Amniotic epithelial cell (primary cell): ENCODE results near the gene GARS1.
"Not testable (repeated sequence)": the region's sequence is repeated elsewhere in the genome, so short reads cannot be mapped to it uniquely, and the experiment has no call there.

Experiments
- DNase-seq: peaks from one replicate; pipeline ENCODE4 v3.0.0-alpha.2; 2010; ENCODE audit warnings: low read depth

GARS1 gene

DNA sequence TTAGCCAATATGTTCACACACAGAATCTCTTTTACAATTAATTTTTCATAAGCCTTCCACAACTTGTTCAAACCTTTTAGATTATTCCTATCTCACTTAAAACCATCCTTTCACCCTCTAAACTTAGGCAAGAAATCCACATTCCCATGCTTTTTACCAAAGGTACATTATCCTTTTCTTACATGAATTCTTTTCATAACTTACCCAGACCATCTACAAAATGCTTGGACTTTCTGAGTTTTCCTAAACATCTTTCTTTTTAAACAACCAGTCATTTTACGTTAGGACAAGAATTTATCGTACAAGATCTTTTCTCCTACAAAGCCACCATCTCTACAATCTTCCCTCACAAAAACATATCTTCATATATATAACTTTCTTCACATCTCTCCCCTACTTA lies 18.8 kb upstream of the GARS1 start:
- DNase-seq: no peak

DNA sequence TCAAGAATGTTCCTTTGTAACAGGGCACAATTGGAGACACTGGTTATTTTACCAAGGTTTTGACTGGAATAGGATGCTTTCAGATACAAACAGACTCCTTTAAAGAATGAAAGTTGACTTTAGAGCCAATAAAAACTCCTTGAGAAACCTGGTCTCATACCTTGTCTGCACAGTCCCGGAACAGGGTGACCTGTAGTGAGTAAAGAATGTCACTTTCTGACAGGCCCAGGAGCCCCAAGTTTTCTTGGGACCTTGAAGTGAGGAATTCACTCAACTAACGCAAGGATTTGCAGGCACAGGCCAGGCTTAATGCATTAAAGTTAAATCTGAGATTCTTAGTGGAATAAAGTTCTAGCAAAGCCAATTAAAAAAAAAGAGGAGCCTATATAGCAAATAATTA lies 11.5 kb upstream of the GARS1 start:
- DNase-seq: no peak

DNA sequence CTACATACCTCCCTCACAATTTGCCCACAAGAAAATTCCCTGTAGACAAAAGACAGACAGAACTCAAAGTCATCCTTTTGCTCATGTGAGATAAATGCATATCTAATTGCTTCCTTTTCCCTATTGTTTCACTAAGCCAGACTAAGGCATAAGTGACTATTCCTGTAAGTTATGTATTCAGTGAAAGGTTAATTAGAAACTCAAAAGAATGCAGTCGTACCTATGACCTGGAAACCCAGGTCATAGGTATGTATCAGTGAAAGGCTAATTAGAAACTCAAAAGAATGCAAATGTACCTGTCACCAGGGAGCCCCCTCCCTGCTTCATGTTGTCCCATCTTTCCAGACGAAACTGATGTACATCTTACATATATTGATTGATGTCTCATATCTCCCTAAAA lies 10.3 kb upstream of the GARS1 start:
- no peak for DNase-seq

DNA sequence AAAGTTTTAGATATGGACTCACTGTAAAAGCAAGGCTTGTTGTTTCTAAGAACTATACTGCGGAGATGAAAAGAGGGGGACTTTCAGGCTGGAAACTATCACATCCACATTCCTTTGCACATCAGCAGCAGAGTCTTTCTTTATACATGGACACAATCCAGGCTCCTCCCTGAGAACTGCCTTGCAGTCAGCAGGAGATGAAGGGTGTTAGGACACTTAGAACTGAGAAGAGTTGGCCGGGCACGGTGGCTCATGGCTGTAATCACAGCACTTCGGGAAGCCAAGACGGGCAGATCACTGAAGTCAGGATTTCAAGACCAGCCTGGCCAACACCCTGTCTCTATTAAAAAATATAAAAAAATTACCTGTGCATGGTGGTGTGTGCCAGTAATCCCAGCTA lies 9.7 kb upstream of the GARS1 start:
- DNase-seq: no peak

DNA sequence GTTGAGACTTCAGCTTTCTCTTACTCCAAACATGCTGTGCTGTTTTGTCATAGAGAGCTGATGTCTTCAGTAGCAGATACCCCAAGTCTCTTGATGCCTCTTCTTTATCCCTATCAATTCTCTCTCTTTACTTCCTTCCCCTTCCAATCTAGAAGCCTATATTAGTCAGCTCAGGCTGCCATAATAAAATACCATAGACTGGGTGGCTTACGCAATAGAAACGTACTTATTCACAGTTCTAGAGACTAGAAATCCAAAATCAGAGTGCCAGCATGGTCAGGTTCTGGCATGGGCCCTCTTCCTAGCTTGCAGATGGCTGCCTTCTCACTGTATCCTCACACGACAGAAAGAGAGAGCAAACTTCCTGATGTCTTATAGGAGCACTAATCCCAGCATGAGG lies 9.0 kb upstream of the GARS1 start:
- DNase-seq: peak; percentile 40

DNA sequence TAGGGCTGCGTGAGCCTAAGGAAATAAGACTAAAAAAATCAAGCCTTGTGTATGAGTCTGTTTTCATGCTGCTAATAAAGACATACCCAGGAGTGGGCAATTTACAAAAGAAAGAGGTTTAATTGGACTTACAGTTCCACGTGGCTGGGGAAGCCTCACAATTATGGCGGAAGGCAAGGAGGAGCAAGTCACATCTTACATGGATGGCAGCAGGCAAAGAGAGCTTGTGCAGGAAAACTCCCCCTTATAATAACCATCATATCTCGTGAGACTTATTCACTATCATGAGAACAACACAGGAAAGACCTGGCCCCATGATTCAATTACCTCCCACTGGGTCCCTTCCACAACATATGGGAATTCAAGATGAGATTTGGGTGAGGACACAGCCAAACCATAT lies 7.1 kb upstream of the GARS1 start:
- not testable (repeated sequence) for DNase-seq

DNA sequence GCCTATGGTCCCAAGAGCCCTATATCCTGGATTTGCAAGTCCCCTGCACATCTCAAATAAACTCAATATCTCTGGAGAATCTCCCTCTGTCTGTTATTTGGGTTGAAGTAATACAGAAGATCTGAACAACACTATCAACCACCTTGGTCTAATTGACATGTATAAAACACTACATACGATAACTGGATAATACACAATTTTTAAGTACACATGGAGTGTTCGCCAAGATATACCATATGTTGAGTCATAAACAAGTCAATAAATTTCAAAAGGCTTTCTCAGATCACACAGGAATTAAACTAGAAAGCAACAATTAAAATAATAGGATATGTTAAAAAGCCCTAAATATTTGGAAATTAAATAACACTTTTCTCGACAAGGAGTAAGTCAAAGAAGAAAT lies 5.6 kb upstream of the GARS1 start:
- DNase-seq: no peak

DNA sequence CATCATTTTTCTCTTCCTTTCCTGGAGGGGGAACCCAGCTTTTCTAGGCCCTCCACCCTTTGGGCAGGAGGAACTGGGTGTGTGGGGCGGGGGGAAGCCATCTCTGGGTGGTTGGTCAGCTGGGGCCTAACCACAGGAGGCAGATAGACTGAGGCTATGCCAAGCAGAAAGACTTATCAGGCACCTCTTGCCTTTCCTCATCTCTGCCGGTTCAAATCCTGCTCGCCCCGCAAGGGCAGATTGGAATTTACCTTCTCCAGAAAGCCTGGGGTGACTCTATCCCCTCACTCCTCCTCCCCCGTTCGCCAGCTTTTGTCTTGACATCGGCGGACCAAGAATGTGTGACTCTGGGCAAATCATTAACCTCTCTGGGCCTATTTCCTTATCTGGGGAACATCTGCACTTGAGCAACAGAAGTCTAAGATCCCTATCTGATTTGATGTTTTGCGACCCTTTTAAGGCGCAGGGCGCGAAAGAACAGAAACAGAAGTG lies 584 bp upstream of the GARS1 start:
- peak; percentile 37 for DNase-seq

DNA sequence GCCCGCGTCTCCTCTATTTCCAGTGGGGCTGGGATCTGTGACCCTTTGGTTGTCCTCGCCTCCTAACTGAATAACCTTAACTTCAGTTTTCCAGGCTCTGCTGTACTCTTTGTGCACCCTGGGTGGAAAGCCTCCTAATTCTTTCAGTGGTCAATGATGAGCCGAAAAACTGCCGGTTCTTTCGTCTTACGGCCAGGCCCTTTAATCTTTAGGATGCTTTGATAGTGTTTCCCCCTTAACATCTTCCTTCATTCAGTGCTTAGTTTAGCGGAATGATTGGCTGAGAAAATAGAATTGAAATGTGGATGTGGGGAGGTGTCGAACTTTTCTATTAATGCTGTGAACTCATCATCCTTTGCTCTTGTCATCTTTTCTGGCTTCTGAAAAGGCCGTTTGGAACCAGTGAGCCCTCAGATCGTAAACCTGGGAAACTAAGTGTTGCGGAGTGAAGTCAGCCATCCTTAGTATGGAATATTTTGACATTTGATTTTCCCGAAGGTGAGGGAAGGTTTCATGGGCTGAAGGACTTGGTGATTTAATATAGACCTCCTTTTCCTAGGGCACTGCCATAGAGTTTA lies 847 bp downstream of the GARS1 start:
- DNase-seq: peak; percentile 4

DNA sequence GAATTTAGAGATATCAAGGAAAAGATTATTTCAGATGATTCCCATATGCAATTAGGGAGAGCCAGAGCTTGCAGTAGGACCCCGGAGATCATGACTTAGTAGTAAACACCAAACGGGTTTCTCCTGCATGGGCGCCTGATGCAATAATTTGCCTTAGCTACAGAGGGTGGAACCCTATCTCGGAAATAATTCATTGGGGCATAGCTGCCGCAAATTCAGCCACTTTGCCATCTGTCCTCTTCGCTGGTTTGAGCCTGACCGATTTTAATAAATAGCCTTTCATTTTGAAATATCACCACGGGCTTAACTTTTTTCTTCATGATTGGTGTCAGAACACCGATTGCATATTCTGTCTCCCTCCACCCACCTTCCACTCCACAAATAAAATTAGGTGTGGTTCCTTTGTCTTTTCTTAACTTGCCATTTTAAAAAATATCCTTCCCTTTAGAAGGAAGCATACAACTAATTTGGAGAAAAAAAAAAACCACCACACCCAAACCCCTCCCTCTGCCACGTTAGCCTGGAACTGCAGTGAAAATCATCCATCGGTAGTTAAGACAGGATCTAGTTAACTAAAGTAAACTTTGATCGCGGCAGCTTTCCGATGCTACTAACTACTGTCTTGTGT lies 1.4 kb downstream of the GARS1 start:
- peak; percentile 37 for DNase-seq

DNA sequence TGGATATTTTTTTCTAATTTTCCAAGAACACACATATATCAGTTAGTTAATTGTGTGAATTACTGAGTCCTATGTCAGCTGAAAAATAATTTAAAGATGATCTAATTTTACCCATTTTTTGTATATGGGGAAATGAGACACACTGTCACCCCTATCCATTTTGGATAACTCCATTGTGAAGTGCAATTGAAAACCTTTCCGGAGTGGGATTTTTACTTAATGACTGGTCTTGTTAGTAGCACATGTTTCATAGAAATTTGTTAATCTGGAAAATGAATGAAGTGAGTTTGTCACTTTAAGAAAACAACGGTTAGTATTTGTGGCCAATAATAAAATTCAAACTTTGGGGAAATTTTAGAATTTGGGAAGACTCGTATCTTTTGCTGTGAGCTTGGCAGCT lies 2.0 kb downstream of the GARS1 start:
- DNase-seq: no peak

DNA sequence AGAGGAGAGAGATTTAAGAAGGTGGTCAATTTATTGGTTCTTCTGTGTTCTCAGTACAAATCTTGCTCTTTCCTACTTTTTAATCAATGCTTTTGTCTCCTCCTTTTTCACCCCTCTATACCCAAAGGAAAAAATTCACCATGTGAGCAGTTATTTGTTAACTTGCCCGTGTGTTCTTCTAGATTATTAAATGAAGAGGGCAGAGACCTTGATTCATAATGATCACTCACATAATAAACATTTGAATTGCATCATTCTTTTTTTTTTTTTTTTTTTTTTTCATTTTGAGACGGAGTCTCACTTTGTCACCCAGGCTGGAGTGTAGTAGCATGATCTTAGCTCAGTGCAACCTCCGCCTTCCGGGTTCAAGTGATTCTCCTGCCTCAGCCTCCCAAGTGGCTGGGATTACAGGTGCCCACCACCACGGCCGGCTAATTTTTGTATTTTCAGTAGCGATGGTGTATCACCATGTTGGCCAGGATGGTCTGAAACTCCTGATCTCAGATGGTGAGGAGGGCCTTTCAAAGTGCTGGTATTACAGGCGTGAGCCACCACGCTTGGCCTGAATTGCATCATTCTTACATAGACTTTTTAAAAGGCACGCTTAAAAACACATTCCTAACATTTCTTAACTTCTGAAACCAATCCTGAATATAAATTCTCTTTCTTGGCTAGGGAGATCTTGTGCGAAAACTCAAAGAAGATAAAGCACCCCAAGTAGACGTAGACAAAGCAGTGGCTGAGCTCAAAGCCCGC lies 3.6 kb downstream of the GARS1 start:
- DNase-seq: peak; percentile 70

DNA sequence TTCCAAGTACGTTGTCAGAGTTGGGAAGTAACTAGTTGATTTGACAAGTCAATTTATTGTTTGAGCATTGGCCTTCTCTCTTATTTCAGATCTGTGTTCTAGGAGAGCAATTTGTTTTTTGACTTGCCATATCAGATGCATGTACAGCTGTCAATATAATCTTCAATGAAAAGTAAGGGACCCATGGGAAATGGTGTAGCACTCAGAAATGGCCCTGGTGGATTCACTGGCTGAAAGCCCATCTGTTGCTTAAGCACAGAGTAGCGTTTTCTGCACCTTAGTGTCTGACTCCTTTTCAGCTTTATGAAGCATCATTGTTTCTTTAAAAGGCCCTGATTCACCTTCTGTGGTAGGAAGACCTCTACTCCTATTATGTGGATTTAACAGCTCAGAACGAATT lies 10.2 kb downstream of the GARS1 start:
- no peak for DNase-seq

DNA sequence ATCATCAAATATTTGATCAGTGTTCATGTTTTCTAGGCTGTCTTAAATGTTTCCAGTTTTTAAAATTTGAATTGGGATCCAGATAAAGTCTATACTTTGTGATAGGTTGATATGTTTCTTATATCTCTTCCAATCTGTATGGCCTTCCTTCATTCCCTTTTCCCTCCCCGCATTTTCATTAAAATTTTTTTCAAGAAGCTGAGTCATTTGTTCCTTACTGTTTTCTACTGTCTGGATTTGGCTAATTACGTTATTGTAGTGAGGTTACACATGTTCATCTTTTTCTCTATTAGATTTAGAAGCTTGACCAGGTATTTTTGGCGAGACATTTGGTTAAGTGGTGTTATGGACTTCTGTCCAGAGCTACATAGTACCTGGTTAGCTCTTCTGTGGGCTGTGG lies 11.2 kb downstream of the GARS1 start:
- no peak for DNase-seq

DNA sequence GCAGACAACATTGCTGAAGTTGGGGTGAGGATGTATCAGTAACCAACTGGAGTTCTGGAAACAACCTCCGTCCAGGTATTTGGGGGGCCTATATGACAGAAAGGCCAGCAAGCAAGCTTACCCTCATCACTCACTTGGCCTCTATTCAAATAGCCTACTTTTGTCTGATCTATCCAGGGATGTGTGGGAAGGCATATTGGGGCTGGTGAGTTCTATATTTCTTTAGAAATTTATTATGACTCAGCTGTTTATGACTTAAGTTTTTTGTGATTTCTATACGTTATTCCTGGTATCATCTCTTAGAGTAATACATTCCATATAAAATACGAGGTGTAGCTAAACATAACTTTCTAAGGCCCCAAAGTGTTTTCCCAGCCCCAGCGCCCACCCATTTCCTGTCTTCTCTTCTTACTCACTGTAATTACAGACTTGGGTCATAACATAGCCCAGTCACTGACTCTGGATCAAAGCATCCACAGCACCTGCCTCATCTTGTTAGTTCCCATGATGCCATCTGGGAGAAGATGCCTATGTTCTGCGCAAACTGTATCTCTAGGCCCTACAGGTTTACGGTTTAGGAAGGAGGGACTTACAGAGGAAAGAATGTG lies 18.1 kb downstream of the GARS1 start:
- no peak for DNase-seq

DNA sequence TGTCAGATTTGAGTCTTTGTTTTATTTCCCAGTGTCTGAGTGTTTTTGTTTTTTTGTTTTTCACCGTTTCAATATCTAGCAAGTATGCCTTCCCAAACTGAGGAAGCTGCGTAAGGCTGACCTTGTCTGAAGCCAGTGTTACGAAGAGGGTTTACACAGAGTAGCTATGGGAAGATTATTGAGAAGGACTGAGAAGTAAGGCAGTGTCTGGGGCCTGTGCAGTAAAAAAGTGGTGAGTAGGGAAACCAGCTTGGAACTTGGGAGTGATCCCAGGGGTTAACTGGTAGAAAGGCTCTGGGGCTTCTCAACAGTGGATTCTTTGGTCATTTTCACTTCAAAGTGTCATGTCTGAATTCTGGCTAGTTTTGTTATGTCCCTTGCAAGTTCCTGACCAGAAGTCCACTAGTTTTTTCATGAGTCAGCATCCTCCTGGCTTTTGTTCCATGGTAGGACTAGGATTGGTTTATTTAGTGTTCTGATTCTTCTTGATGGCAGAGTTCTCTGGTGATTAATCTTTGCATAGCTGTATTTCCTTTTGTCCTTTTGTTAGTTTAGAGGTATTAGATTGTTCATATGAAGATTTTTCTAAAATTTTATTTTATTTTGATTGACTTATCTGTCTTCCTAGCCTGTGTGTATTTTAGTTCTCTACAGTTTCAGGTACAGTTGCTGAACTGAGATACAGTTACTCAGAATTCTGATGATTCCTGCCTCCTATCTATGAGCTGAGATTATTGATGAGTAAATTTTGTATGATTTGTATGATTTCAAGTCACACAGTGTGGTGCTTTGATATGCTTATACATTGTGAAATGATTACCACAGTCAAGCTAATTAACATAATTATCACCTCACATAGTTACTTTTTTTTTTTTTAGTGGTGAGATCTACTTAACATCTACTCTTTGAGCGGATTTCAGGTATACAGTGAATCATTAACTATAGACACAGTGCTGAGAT lies 19.0 kb downstream of the GARS1 start:
- no peak for DNase-seq

DNA sequence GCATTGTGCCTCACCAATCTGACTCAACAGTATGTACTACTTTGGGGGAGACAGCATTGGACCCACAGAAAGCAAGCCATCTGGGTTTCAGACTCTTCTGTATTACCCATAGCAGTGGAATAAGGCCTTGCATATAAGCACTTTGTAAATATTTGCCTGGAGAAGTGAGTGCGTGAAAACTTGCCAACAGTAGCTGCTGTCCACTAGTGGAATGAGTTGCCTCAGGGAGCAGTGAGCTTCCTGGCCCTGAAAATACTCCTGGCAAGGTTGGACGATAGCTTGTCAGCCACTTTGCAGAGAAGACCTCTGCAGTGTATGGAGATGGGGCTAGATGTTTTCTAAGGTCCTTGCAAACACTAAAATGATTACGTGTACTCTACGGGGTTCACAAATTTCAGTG lies 21.6 kb downstream of the GARS1 start:
- no peak for DNase-seq

DNA sequence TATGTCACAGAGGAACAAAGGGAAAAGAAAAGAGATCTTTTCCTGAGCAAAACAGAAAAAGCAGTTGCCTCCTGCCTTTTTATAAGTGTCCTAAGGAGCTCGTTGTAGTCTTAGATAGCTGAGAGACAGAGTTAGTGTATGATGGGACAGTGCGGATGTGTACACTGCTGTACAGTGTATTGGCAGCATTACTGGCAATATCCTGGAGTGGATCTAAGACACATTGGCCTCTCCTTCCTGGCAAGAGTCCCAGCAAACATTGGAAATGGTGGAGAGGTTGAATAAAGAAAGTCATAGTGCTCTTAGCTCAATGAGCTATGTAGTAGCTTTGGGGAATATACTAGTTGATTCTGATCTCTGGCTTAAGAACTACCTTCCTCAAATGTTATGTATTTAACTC lies 22.7 kb downstream of the GARS1 start:
- no peak for DNase-seq

DNA sequence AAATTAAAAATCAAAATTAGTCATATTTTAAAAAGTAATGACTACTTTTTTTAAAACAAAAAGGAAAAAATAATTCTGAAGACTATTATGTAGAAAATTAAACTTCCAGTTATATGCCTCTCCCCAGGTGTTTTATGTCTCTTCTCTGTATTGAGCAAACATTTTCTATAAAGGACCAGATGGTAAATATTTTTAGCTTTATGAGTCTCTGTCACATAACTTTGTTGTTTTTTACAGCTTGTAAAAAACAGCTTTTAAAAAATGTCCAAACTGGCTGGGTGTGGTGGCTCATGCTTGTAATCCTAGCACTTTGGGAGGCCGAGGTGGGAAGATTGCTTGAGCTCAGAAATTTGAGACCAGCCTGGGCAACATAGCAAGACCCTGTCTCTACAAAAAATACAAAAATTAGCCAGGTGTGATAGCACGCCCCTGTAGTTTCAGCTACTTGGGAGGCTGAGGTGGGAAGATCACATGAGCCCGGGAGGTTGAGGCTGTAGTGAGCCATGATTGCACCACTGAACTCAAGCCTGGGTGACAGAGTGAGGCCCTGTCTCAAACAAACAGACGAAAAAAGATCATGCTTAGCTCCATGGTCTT lies 23.5 kb downstream of the GARS1 start:
- DNase-seq: no peak

DNA sequence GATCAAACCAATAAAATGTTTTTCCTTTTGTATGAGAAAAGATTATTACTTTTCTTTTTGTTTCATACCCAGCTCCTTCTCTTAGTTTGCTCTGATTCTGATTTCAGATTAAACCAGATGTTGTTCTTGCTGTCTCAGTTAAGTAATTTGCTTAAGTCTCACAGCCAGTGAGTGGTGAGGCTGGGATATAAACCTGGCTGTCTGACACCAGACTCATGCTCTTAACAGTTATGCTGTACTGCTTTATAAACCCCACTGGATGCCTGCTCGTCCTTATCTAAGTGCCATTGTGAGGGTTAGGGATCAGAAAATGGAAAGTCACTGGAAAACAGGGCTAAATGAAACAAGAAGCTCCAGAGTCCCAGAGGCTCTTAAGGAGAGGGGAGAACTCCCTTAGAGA lies 24.3 kb downstream of the GARS1 start:
- no peak for DNase-seq

DNA sequence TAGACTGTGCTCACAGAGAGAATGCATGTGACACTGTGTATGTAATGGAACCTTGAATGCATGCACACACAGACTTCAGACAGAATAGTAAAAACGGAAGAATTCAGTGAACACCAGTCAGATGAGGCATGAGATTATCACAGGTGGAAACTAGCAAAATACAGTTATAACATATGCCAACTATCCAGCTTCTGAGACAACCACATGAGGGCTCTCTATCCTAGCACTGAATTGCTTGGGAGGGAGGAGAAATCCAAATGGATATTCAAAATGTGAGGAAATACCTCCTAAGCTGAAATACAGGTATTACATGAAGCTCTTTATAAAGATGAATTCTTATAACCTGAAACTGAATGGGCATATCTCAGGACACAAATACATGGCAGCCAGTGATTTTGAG lies 30.6 kb downstream of the GARS1 start:
- DNase-seq: no peak

DNA sequence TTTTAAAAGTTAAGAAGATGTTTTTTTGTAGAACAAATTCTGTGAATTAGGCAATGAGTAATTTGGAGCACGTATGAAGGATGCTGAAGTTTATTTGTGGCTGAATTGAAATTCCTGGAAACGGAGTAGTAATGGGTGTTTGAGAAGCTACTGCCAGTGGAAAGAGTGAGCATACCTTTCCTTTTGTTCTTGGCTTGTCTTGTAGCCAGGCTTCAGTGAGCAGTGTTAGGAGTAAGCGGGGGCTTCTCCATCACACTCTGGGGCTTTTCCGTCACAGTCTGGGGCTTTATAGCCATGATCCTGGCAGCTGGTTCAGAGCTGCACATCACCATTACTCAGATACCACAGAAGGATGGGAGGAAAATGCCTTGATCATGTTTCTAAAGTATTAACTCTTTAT lies 32.3 kb downstream of the GARS1 start:
- no peak for DNase-seq
